Measurements from ENCODE around the gene GABBR2.
"Not testable (repeated sequence)": the region's sequence is repeated elsewhere in the genome, so short reads cannot be mapped to it uniquely, and the experiment has no call there.

Gene GABBR2

GRCh38 chr9:98504298-98505282 is 204.1 kb downstream of the GABBR2 start:
- DNase-seq, result no peak

GRCh38 chr9:98503867-98504266 is 204.9 kb downstream of the GABBR2 start:
- DNase-seq, result no peak

- no peak for DNase-seq
Observed at GRCh38 chr9:98502976-98503325, 205.8 kb downstream of the GABBR2 start.

DNA sequence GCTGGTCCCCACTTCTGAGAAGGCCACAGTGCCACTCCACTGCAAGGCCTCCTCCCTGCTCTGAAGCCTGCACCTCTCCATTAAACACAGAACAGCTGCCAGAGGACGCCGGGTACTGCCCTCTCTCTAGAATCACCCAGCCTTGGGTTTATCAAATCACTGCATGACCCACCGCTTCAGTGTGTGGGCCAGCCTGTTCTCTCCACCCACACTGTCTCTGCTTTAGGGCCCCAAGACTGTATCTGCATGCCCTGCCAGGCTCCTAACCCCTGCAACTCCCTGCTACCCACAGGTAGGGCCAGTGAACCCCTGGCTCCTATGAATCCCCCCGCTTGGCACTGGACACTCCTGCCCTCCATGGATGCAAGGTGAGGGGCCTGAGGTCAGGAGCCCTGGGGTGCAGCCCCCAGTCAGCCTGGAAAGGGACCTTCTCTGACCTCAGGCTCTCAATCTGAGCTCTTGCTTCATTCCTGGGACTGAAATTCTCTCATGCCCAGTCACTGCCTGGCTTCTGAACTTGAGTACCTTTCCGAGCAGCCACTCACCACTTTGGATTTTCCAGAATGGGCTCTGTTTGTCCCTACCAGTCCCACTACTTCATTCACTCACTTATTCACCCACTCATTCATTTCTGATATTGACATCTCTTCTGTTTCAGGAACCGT is 206.3 kb downstream of the GABBR2 start:
- DNase-seq, result no peak

- DNase-seq, result no peak
Observed at GRCh38 chr9:98501819-98502218, 206.9 kb downstream of the GABBR2 start.

- not testable (repeated sequence) for DNase-seq
Observed at GRCh38 chr9:98501259-98501658, 207.5 kb downstream of the GABBR2 start.

DNA sequence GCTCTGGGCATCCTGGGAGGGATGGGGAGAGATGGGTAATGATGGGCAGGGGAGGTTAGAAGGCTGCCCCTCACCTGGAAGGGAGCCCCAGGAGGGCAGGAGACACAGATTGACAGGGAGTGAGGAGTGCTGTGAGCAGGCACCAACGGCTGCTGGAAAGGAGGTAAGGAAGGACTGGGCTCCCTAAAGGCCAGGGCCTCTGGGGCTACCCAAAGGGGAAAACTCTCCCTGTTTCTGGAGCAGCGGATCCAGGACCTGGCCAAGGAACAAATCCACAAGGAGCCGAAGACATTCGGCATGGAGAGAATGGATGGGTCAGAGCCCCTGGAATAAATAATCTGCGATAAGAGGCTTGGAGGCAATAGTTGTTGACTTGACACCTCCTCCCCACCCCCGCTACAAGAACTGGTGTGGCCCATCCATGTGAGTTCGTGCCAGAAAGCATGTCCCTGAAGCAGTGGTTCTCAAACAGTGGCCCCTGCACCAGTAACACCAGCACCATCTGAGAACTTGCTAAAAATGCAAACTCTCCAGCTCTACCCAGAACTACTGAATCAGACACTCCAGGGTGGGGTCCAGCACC is 208.3 kb downstream of the GABBR2 start:
- DNase-seq, result no peak

DNA sequence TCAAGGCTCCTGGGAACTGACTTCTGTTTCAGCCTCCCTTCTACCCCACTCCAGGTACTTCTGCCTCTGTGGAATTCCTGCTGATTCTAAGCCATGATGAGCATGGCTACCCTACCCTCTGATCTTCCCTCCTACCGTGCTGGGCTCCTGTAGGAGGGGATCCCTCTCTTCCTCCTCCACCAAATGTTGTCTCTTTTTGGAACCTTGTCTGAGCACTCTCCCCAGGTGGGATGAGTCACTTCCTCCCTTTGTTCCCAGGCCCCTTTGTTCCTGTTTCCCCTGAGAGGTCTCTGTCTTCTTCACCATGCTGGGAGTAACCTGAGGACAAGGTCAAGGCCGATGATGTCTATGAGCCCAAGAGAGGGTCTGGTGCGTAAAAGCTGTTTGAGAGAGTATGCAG is 213.2 kb downstream of the GABBR2 start:
- DNase-seq, result no peak

GRCh38 chr9:98494852-98495251 is 213.9 kb downstream of the GABBR2 start:
- DNase-seq, result no peak

- no peak for DNase-seq
Observed at GRCh38 chr9:98491828-98492227, 216.9 kb downstream of the GABBR2 start.

- no peak for DNase-seq
Observed at GRCh38 chr9:98491231-98491651, 217.5 kb downstream of the GABBR2 start.

- DNase-seq, result no peak
Observed at GRCh38 chr9:98488571-98489312, 220.0 kb downstream of the GABBR2 start.

GRCh38 chr9:98485706-98486105 is 223.0 kb downstream of the GABBR2 start:
- DNase-seq, result no peak

DNA sequence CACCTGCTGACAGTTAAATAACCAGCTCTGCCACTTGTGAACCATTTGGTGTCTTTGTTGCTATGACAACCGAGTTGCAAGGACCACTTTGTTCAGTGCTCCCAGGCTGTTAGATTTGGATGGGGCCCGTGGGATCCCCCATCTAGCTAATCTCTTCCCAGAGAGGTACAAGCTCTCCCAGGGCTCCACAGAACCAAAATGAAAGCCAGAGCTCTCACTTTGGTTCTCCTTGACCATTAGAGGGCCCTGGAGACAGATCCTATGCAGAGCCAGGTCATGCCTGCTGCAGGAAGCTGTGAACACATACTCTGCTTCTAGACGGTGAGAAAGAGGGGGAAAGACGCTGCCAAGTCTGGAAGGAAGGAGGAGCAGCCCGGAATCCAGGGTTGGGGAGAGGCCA is 224.6 kb downstream of the GABBR2 start:
- DNase-seq, result no peak

- no peak for DNase-seq
Observed at GRCh38 chr9:98482226-98482625, 226.5 kb downstream of the GABBR2 start.

- no peak for DNase-seq
Observed at GRCh38 chr9:98481676-98482075, 227.1 kb downstream of the GABBR2 start.

DNA sequence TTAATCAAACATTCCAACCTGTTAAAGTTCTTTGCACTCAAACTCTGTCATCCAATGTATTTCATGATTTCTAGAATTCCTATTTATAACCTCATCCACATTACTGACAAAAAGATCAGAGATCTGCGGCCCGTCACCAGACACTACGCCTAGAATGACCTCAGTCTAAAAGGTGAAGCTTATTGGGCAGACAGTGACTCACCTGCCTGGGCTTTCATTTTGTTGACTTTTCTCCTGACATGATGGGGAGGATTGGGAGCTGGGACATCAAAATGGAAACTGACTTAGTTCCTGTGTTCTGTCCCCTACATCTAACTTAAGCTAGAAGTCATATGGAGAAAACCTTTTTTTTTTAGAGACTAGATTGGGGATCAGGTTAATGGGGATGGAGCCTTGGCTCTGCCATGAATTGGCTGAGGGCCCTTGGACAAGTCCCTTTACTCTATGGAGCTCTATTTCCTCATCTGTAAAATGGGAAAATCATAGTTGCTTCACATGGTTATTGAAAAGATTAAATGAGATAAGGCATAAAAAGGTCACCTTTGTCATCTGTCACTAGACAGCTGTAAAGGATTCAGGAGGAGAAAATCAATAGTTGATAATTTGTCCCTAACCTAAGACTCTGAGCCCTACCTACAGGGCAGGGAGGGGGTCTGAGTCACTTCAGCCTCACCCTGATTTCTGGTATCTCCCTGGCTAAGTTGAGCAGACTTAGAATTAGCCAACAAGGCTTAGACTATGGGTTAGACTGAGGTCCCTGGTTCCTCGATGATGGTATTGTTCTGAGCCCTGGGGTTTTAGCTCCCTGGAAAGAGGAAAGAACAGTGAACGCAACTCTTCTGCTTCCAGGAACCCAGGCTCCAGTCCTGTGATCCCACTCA is 228.5 kb downstream of the GABBR2 start:
- no peak for DNase-seq

DNA sequence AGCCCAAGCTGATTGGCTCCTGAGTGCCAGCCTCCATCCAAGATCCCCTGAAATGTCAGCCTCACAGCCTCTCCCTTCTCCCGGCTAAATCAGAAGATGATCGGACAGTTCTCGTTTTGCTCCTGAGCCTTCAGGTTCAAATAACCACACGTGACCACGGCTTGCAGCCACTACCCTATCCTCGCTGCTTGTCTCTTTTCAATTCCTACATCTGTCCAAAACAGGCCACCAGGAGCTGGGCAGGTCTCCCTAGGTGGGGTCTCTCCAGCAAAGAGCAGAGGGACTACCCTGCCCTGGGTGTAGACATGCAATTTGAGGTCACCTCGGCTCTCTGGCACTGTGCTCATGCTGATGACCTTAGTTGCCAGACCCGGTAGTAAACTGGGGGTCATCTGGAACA is 229.3 kb downstream of the GABBR2 start:
- no peak for DNase-seq

GRCh38 chr9:98477884-98478283 is 230.9 kb downstream of the GABBR2 start:
- no peak for DNase-seq

DNA sequence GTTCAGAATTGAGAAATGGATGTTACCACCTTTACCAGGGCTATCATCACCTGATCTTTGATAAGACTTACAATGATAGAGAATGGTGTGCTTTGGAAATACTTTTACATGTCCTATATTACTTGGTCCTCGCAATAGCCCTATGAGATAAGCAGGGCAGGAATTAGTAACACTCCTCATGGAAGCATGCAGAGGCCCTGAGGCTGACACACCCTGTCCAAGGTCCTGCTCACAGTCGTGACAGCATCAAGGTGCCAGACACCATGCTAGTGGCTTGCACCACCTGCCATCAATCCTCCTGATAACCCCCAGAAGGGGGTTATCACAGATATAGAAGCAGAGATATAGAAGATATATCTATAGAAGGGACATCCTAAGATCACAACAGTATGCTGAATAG is 236.5 kb downstream of the GABBR2 start:
- no peak for DNase-seq

GRCh38 chr9:98471185-98471584 is 237.6 kb downstream of the GABBR2 start:
- DNase-seq, result no peak

Measured in SHP77 (cell line).